Measurements from ENCODE around the gene SLC7A7.

DNA sequence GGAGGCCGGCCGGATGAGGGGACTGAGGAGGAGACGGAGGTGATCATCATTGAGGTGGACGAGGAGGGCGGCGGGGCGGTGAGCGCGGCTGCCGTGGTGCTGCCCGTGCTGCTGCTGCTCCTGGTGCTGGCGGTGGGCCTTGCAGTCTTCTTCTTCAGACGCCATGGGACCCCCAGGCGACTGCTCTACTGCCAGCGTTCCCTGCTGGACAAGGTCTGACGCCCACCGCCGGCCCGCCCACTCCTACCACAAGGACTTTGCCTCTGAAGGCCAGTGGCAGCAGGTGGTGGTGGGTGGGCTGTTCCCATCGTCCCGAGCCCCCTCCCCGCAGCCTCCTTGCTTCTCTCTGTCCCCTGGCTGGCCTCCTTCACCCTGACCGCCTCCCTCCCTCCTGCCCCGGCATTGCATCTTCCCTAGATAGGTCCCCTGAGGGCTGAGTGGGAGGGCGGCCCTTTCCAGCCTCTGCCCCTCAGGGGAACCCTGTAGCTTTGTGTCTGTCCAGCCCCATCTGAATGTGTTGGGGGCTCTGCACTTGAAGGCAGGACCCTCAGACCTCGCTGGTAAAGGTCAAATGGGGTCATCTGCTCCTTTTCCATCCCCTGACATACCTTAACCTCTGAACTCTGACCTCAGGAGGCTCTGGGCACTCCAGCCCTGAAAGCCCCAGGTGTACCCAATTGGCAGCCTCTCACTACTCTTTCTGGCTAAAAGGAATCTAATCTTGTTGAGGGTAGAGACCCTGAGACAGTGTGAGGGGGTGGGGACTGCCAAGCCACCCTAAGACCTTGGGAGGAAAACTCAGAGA is 30.8 kb upstream of the SLC7A7 start:
- TF ChIP-seq EZH2phosphoT487 (IDR thresholded peaks at IDR 0.05; ENCODE audit: insufficient read depth, low read depth) (no peak), EZH2 (IDR thresholded peaks at IDR 0.05; ENCODE audit: insufficient read depth, poor library complexity, severe bottlenecking) (no peak)

All from GM23248 (cell line).